Measurements from ENCODE around the gene TTC23L. TPM values are rescaled to one million over a fixed set of nuclear protein-coding genes. Genes with fewer than 3 reads are reported as not detected.
"Not testable (repeated sequence)": the region's sequence is repeated elsewhere in the genome, so short reads cannot be mapped to it uniquely, and the experiment has no call there.

The TTC23L gene
- total and polyA plus RNA-seq, 2 experiments from 2014 or later: 0.98 to 1.2 TPM

GRCh38 chr5:34916518-34916917 lies 77.6 kb downstream of the TTC23L start:
- TF ChIP-seq, protein P1, sequence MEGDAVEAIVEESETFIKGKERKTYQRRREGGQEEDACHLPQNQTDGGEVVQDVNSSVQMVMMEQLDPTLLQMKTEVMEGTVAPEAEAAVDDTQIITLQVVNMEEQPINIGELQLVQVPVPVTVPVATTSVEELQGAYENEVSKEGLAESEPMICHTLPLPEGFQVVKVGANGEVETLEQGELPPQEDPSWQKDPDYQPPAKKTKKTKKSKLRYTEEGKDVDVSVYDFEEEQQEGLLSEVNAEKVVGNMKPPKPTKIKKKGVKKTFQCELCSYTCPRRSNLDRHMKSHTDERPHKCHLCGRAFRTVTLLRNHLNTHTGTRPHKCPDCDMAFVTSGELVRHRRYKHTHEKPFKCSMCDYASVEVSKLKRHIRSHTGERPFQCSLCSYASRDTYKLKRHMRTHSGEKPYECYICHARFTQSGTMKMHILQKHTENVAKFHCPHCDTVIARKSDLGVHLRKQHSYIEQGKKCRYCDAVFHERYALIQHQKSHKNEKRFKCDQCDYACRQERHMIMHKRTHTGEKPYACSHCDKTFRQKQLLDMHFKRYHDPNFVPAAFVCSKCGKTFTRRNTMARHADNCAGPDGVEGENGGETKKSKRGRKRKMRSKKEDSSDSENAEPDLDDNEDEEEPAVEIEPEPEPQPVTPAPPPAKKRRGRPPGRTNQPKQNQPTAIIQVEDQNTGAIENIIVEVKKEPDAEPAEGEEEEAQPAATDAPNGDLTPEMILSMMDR (IDR thresholded peaks at IDR 0.05; ENCODE audit: low read depth, low read length): no peak
- Histone ChIP-seq H3K27ac (no peak overlapping the region), H3K27me3 (no peaks in the 10 kb centered on the region), H3K36me3 (peaks cover 24% of the 10 kb centered on the region), H3K4me3 (peak overlapping the region; percentile 97), H3K4me1 (ENCODE audit: low read depth) (peaks cover 12% of the 10 kb centered on the region), H3K9me3 (ENCODE audit: low read depth) (no peaks in the 10 kb centered on the region)
- no peak for DNase-seq (ENCODE audit: low read depth in 1 of 2, low spot score in 1 of 2)

DNA sequence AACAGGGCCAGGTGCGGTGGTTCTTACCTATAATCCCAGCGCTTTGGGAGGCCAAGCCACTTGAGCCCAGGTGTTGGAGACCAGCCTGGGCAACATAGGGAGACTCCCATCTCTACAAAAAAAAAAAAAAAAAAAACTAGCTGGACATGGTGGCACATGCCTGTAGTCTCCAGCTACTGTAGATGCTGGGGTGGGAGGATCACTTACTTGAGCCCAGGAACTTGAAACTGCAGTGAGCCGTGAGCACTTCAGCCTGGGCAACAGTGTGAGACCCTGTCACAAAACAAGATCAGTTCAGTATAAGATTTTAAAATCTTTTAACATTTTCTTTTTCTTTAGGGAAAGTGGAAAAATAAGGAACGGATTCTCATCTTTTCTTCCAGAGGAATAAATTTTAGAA lies 79.1 kb downstream of the TTC23L start:
- peaks cover 31% of the 10 kb centered on the region for H3K36me3 ChIP-seq
- no peak overlapping the region for H3K4me3 ChIP-seq
- TF ChIP-seq, protein P1 (IDR thresholded peaks at IDR 0.05; ENCODE audit: low read depth, low read length): no peak
- H3K27ac ChIP-seq: no peak overlapping the region
- H3K27me3 ChIP-seq: no peaks in the 10 kb centered on the region
- no peaks in the 10 kb centered on the region for H3K9me3 ChIP-seq (ENCODE audit: low read depth)
- peaks cover 12% of the 10 kb centered on the region for H3K4me1 ChIP-seq (ENCODE audit: low read depth)
- no peak for DNase-seq (ENCODE audit: low read depth in 1 of 2, low spot score in 1 of 2)

GRCh38 chr5:34919077-34919476 lies 80.1 kb downstream of the TTC23L start:
- Histone ChIP-seq H3K27ac (no peak overlapping the region), H3K4me1 (ENCODE audit: low read depth) (peaks cover 9% of the 10 kb centered on the region), H3K36me3 (peaks cover 42% of the 10 kb centered on the region), H3K9me3 (ENCODE audit: low read depth) (no peaks in the 10 kb centered on the region), H3K27me3 (no peaks in the 10 kb centered on the region), H3K4me3 (no peak overlapping the region)
- TF ChIP-seq, protein P1 (IDR thresholded peaks at IDR 0.05; ENCODE audit: low read depth, low read length): no peak
- no peak for DNase-seq (ENCODE audit: low read depth in 1 of 2, low spot score in 1 of 2)

- H3K36me3 ChIP-seq: peaks cover 67% of the 10 kb centered on the region
- not testable (repeated sequence) for H3K4me3 ChIP-seq; H3K27me3 ChIP-seq; H3K27ac ChIP-seq; DNase-seq (ENCODE audit: low read depth in 1 of 2, low spot score in 1 of 2); H3K9me3 ChIP-seq (ENCODE audit: low read depth); H3K4me1 ChIP-seq (ENCODE audit: low read depth)
Measured at GRCh38 chr5:34923256-34923655, 84.3 kb downstream of the TTC23L start.

DNA sequence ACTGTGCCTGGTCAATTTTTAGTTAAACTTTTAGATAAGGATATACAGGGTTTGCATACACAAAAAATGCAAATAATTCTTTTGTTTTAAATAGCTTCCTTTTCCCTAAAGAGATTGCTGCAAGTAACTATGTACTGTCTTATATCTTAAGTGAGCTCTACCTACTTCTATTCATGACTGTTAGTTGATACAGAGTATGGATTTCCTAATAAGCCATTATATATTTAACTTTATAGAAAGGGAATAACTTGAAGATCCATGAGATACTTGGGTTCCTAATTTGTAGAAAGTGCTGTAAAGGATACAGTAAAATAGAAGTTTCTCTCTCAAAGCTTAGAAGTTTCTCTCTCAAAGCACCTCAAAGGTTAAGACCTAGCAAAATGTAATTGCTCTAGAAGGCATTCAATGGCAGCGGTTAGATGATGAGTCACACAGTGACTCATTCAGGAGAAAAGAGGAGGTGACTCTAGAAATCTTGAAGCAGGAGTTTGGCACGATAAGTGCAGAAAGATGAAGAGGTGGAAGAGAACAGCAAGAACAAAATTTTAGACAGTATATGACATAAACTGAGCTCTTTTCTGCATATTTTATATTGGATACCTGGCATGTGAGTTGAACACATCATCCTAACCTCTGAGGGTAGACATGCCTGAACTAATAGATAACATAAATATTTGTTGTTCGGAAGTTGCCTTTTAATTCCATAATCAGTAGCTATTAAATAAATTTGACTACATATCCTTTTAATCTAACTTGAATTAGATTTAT lies 84.9 kb downstream of the TTC23L start:
- peak in 1 of 2 donors; percentile 82 for DNase-seq (ENCODE audit: low read depth in 1 of 2, low spot score in 1 of 2)
- Histone ChIP-seq H3K4me1 (ENCODE audit: low read depth) (peaks cover 3% of the 10 kb centered on the region), H3K27me3 (no peaks in the 10 kb centered on the region), H3K4me3 (no peak overlapping the region), H3K9me3 (ENCODE audit: low read depth) (no peaks in the 10 kb centered on the region), H3K36me3 (peaks cover 65% of the 10 kb centered on the region), H3K27ac (no peak overlapping the region)
- TF ChIP-seq, protein P1 (IDR thresholded peaks at IDR 0.05; ENCODE audit: low read depth, low read length): no peak

GRCh38 chr5:34924462-34924765 lies 85.5 kb downstream of the TTC23L start:
- Histone ChIP-seq H3K36me3 (peaks cover 64% of the 10 kb centered on the region), H3K27ac (no peak overlapping the region), H3K4me3 (no peak overlapping the region), H3K27me3 (no peaks in the 10 kb centered on the region), H3K4me1 (ENCODE audit: low read depth) (peaks cover 3% of the 10 kb centered on the region), H3K9me3 (ENCODE audit: low read depth) (no peaks in the 10 kb centered on the region)
- TF ChIP-seq, protein P1 (IDR thresholded peaks at IDR 0.05; ENCODE audit: low read depth, low read length): no peak
- no peak for DNase-seq (ENCODE audit: low read depth in 1 of 2, low spot score in 1 of 2)
